GM20000 (cell line): Measurements from ENCODE around the gene MFAP2.
A peak's percentile ranks its signal among the peaks of the same experiment; 100 is the strongest.
"Not testable (repeated sequence)": the region's sequence is repeated elsewhere in the genome, so short reads cannot be mapped to it uniquely, and the experiment has no call there.

Experiments used
- DNase-seq: peaks from one replicate; pipeline ENCODE4 v3.0.0; 2012; ENCODE audit warnings: low spot score
- TF ChIP-seq, protein P1 (sequence below): IDR thresholded peaks from 2 replicates; pipeline ENCODE4 v1.5.1; 2012; ENCODE audit warnings: mild to moderate bottlenecking, control low read depth; ENCODE audit errors: extremely low read depth, missing control alignments

The MFAP2 gene

DNA sequence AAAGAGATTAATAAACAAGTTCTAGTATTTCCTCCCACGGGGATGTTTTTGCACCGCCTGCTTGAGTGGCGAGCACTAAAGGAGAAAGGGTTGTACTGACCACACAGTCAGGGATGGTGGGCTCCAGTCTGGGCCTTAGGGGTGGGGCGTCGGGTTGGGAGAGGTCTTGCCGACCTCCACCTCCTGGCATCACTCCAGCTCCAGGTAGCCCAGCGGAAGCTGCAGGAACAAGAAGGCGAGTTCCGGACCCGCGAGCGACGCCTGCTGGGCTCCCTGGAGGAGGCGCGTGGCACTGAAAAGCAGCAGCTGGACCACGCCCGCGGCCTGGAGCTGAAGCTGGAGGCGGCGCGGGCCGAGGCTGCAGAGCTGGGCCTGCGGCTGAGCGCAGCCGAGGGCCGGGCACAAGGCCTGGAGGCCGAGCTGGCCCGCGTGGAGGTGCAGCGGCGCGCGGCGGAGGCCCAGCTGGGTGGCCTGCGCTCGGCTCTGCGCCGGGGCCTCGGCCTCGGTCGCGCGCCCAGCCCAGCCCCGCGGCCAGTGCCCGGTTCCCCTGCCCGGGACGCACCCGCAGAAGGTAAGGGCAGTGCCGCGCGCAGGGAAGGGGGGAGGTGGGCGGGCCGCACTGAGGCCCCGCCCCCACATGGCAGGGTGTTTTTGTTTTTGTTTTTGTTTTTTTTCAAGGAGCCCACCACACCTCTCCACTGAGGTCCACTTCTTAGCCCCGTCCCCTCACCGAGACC, 19.7 kb downstream of the MFAP2 start:
- TF ChIP-seq, protein P1, sequence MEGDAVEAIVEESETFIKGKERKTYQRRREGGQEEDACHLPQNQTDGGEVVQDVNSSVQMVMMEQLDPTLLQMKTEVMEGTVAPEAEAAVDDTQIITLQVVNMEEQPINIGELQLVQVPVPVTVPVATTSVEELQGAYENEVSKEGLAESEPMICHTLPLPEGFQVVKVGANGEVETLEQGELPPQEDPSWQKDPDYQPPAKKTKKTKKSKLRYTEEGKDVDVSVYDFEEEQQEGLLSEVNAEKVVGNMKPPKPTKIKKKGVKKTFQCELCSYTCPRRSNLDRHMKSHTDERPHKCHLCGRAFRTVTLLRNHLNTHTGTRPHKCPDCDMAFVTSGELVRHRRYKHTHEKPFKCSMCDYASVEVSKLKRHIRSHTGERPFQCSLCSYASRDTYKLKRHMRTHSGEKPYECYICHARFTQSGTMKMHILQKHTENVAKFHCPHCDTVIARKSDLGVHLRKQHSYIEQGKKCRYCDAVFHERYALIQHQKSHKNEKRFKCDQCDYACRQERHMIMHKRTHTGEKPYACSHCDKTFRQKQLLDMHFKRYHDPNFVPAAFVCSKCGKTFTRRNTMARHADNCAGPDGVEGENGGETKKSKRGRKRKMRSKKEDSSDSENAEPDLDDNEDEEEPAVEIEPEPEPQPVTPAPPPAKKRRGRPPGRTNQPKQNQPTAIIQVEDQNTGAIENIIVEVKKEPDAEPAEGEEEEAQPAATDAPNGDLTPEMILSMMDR, result peak; percentile 95
- DNase-seq, result peak; percentile 87

DNA sequence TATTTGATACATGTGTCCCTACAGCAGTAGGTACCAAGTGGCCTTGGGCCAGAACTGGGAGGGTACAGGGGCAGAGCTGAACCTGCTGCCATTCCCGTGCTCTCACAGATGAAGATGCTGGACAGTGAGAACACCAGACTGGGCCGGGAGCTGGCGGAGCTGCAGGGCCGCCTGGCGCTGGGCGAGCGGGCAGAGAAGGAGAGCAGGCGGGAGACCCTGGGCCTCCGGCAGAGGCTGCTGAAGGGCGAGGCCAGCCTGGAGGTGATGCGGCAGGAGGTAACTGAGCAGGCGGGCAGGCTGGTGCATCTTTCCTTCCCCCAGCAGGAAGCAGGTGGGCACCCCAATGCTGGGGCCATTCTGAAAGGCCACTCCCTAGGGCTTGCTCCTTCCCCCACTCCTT, 21.9 kb downstream of the MFAP2 start:
- DNase-seq, result no peak

DNA sequence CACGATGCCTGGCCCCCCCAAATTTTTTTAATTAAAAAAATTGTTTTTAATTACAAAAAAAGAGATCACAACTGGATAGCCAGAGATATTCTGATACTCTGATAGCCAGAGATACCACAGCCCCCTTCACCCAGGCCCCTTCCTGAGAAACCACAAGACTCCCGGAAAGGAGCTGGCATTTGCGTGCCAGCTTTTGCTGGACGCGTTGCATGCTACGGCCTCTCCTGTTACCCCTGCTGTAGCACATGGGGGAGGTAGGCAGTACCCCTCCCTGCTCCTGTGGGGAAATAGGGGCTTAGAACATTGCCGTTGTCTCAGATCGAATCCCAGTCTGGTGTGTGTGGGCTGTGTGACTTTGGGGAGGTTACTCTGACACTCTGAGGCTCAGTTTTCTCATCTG, 22.7 kb downstream of the MFAP2 start:
- TF ChIP-seq, protein P1, result no peak
- DNase-seq, result no peak

More for the DNA sequence above, 21.9 kb downstream of the MFAP2 start:
- TF ChIP-seq, protein P1, result no peak

DNA sequence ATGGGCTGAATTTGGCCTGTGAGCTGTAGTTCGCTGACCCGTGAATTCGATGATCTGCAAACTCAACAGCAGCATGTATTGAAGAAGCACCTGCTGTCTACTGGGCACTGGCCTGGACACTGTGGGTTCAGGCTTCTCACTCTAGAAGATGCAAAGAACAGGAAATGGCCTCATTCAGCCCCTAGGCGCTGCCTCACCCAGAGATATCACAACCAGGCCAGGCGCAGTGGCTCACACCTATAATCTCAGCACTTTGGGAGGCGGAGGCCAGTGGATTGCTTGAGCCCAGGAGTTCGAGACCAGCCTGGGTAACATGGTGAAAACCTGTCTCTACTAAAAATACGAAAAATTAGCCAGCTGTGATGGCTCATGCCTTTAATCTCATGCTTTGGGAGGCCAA, 23.6 kb downstream of the MFAP2 start:
- TF ChIP-seq, protein P1, result no peak
- DNase-seq, result no peak

DNA sequence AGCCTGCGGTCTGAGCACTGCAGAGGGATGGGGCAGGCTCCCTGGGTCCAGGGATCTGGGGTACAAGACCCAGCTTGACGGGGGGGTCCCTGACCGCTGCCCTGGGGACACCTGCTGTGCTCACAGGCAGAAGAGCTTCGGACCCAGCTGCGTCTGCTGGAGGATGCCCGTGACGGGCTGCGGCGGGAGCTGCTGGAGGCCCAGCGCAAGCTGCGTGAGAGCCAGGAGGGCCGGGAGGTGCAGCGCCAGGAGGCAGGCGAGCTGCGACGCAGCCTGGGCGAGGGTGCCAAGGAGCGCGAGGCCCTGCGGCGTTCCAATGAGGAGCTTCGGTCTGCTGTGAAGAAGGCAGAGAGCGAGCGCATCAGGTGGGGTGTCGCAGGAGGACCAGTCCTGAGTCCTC, 25.2 kb downstream of the MFAP2 start:
- TF ChIP-seq, protein P1, result no peak
- no peak for DNase-seq

DNA sequence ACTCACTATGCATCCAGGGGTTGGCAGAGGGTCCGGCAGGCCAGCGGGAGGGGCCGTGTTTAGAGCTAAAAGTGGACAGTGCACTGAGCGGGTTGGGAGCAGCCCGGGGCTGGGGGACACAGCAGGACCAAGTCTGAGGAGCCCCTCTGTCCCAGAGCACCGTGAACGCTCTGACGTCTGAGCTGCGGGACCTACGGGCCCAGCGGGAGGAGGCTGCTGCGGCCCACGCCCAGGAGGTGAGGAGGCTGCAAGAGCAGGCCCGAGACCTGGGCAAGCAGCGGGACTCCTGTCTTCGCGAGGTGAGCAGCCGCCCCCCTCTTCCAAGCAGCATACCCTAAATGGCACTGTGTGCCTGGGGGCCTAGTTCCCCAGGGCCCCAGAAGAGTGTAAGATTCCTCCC, 25.8 kb downstream of the MFAP2 start:
- TF ChIP-seq, protein P1, result no peak

DNA sequence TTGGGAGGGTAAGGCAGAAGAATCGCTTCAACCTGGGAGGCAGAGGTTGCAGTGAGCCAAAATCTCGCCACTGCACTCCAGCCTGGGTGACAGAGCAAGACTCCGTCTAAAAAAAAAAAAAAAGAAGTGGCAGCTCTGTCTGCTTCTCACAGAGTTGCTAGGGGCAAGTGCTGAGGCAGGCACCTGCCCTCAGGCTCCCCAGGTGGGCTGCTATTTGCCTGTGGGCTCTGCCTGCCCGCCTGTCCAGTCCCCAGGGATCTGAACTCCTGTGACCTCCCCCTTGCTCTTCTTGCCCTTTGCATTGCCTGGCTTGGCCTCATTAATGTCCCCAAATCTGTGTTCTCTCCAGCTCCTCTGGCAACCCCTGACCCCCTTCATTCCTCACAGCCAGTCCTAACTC, 28.0 kb downstream of the MFAP2 start:
- not testable (repeated sequence) for DNase-seq

More for the DNA sequence above, 25.8 kb downstream of the MFAP2 start:
- DNase-seq, result no peak

DNA sequence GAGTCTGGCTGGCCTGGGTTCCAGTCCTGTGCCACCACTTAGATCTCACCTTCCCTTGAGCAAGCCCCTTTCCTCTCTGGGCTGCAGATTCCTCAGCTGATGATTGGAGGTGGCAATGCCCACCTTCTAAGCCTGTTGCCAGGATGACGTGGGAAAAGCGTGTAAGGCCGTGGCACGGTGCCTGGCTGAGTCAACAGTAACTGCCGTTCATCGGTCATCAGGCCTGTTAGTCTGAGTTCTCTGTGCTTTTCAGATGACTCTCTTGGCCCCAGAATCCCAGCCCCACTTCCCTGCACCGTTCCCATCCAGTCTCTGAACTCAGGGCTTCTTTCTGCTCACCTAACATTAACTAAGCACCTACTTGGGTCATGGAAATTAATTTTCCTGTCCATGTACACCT, 31.4 kb downstream of the MFAP2 start:
- DNase-seq, result not testable (repeated sequence)

DNA sequence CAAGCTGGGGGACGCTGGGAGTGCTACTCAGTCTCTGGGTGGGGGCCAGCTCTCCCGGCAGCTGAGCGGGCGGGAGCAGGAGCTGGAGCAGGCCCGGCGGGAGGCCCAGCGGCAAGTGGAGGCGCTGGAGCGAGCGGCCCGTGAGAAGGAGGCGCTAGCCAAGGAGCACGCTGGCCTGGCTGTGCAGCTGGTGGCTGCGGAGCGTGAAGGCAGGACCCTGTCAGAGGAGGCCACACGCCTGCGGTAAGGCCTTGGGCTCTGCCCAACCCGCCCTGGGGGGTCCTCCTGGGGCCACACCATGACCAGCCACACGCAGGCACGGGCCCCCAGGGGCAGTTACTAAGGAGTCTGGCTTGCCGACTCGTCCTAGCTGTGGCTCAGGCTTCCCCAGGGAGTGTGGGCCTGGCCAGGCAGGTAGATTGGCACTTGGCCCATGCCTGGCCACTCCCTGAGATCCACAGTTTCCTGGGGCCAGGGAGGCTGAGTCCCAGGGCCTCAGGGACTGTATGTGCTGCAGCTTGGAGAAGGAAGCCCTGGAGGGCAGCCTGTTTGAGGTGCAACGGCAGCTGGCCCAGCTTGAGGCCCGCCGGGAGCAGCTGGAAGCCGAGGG, 32.0 kb downstream of the MFAP2 start:
- DNase-seq, result not testable (repeated sequence)
